BLaER1 treated with 17β-estradiol and CSF1 and Interleukin-3, amounts not matched to agents 10 nM and 100 nM (cell line): ENCODE results near the gene DAB1.

Experiments
- H3K27ac ChIP-seq, 11 experiments: shearing (Covaris generic); formaldehyde crosslinking; 2 replicates each; pipeline ENCODE4 v1.8.1; 2022
- H3K27me3 ChIP-seq, 11 experiments: shearing (Covaris generic); formaldehyde crosslinking; 2 replicates each; pipeline ENCODE4 v1.8.1; 2022
- H3K36me3 ChIP-seq, 11 experiments: shearing (Covaris generic); formaldehyde crosslinking; 2 replicates each; pipeline ENCODE4 v1.8.1; 2022
- H3K4me1 ChIP-seq, 10 experiments: shearing (Covaris generic); formaldehyde crosslinking; 2 replicates each; pipeline ENCODE4 v1.8.1; 2022
- H3K4me2 ChIP-seq, 11 experiments: shearing (Covaris generic); formaldehyde crosslinking; 2 replicates each; pipeline ENCODE4 v1.8.1; 2022
- H3K4me3 ChIP-seq, 10 experiments: shearing (Covaris generic); formaldehyde crosslinking; 2 replicates each; pipeline ENCODE4 v1.8.1; 2022
- H3K9ac ChIP-seq, 11 experiments: shearing (Covaris generic); formaldehyde crosslinking; 2 replicates each; pipeline ENCODE4 v1.8.1; 2022
- H3K9me3 ChIP-seq, 11 experiments: shearing (Covaris generic); formaldehyde crosslinking; replicated peaks in 1 of 11; 2 replicates each; pipeline ENCODE4 v1.8.1; 2022
- H4K20me1 ChIP-seq, 11 experiments: shearing (Covaris generic); formaldehyde crosslinking; 2 replicates each; pipeline ENCODE4 v1.8.1; 2022
- Cebpa-rat ChIP-seq, 11 experiments: shearing (Covaris generic); IDR thresholded peaks; 2 replicates each; pipeline ENCODE4 v1.8.1; 2022

Gene DAB1

GRCh38 chr1:57250021-57250420 lies 173.8 kb downstream of the DAB1 start:
- H3K4me2 ChIP-seq: no peak overlapping the region
- H3K4me3 ChIP-seq: no peak overlapping the region
- H3K4me1 ChIP-seq: no peaks in the 10 kb centered on the region
- no peaks in the 10 kb centered on the region for H3K27me3 ChIP-seq
- H4K20me1 ChIP-seq: no peaks in the 10 kb centered on the region
- peaks cover 0 to 18% (median 9%) of the 10 kb centered on the region in 11 experiments; a peak in 6 of 22 replicates for H3K36me3 ChIP-seq
- H3K9me3 ChIP-seq: peaks cover 15 to 28% (median 24%) of the 10 kb centered on the region in 11 experiments
- TF ChIP-seq Cebpa-rat (IDR thresholded peaks at IDR 0.05): no peak
- H3K27ac ChIP-seq: no peak overlapping the region
- no peak overlapping the region for H3K9ac ChIP-seq

- Histone ChIP-seq H3K9ac (no peak overlapping the region), H3K4me3 (no peak overlapping the region), H3K36me3 (peaks cover 0 to 18% (median 9%) of the 10 kb centered on the region in 11 experiments; a peak in 6 of 22 replicates), H3K9me3 (peaks cover 15 to 28% (median 24%) of the 10 kb centered on the region in 11 experiments), H3K4me2 (no peak overlapping the region), H3K27me3 (no peaks in the 10 kb centered on the region), H3K4me1 (no peaks in the 10 kb centered on the region), H4K20me1 (no peaks in the 10 kb centered on the region), H3K27ac (no peak overlapping the region)
- no peak for TF ChIP-seq Cebpa-rat (IDR thresholded peaks at IDR 0.05)
Measured at GRCh38 chr1:57249511-57249910, 174.3 kb downstream of the DAB1 start.

GRCh38 chr1:57248830-57249229 lies 175.0 kb downstream of the DAB1 start:
- H3K9me3 ChIP-seq: peaks cover 15 to 28% (median 24%) of the 10 kb centered on the region in 11 experiments
- H3K4me3 ChIP-seq: no peak overlapping the region
- no peak overlapping the region for H3K27ac ChIP-seq
- no peaks in the 10 kb centered on the region for H3K27me3 ChIP-seq
- no peak overlapping the region for H3K9ac ChIP-seq
- no peaks in the 10 kb centered on the region for H3K4me1 ChIP-seq
- no peak overlapping the region for H3K4me2 ChIP-seq
- H3K36me3 ChIP-seq: peaks cover 0 to 18% (median 9%) of the 10 kb centered on the region in 11 experiments; a peak in 6 of 22 replicates
- no peak for TF ChIP-seq Cebpa-rat (IDR thresholded peaks at IDR 0.05)
- H4K20me1 ChIP-seq: no peaks in the 10 kb centered on the region

- no peaks in the 10 kb centered on the region for H4K20me1 ChIP-seq
- H3K9ac ChIP-seq: no peak overlapping the region
Measured at GRCh38 chr1:57238233-57238781, 185.6 kb downstream of the DAB1 start.

GRCh38 chr1:57235730-57236510 lies 187.9 kb downstream of the DAB1 start:
- no peak overlapping the region; a peak in 1 of 22 replicates for H3K27ac ChIP-seq
- peak overlapping the region in 8 of 11 experiments; percentile 7 to 46 (median 17); a peak in 7 of 22 replicates for H3K4me2 ChIP-seq
- H3K9ac ChIP-seq: no peak overlapping the region
- no peak overlapping the region for H3K4me3 ChIP-seq
- no peaks in the 10 kb centered on the region for H4K20me1 ChIP-seq
- H3K27me3 ChIP-seq: no peaks in the 10 kb centered on the region
- peaks cover 0 to 18% (median 10%) of the 10 kb centered on the region in 10 experiments; a peak in 10 of 20 replicates for H3K4me1 ChIP-seq
- H3K36me3 ChIP-seq: peaks cover 0 to 6% (median 0%) of the 10 kb centered on the region in 11 experiments; a peak in 1 of 22 replicates
- TF ChIP-seq Cebpa-rat (IDR thresholded peaks at IDR 0.05): no peak
- H3K9me3 ChIP-seq: no peaks in the 10 kb centered on the region

More at GRCh38 chr1:57238233-57238781, 185.6 kb downstream of the DAB1 start:
- Histone ChIP-seq H3K4me1 (peaks cover 0 to 18% (median 10%) of the 10 kb centered on the region in 10 experiments; a peak in 10 of 20 replicates), H3K27ac (no peak overlapping the region), H3K4me3 (no peak overlapping the region), H3K36me3 (peaks cover 0 to 6% (median 0%) of the 10 kb centered on the region in 11 experiments; a peak in 1 of 22 replicates), H3K27me3 (no peaks in the 10 kb centered on the region), H3K4me2 (no peak overlapping the region), H3K9me3 (no peaks in the 10 kb centered on the region)
- TF ChIP-seq Cebpa-rat (IDR thresholded peaks at IDR 0.05): no peak

- H3K27me3 ChIP-seq: no peaks in the 10 kb centered on the region
- peaks cover 0 to 22% (median 10%) of the 10 kb centered on the region in 10 experiments; a peak in 11 of 20 replicates for H3K4me1 ChIP-seq
- H3K4me2 ChIP-seq: no peak overlapping the region
- no peak overlapping the region for H3K9ac ChIP-seq
- no peaks in the 10 kb centered on the region for H4K20me1 ChIP-seq
- no peak overlapping the region for H3K27ac ChIP-seq
- peaks cover 0 to 6% (median 0%) of the 10 kb centered on the region in 11 experiments; a peak in 1 of 22 replicates for H3K36me3 ChIP-seq
- H3K4me3 ChIP-seq: no peak overlapping the region
- H3K9me3 ChIP-seq: no peaks in the 10 kb centered on the region
- TF ChIP-seq Cebpa-rat (IDR thresholded peaks at IDR 0.05): no peak
Measured at GRCh38 chr1:57234459-57234858, 189.4 kb downstream of the DAB1 start.

- no peak overlapping the region for H3K9ac ChIP-seq
- no peak for TF ChIP-seq Cebpa-rat (IDR thresholded peaks at IDR 0.05)
- no peaks in the 10 kb centered on the region for H3K27me3 ChIP-seq
- H3K4me2 ChIP-seq: no peak overlapping the region
- no peak overlapping the region for H3K27ac ChIP-seq
- H4K20me1 ChIP-seq: no peaks in the 10 kb centered on the region
- no peaks in the 10 kb centered on the region for H3K9me3 ChIP-seq
- H3K36me3 ChIP-seq: no peaks in the 10 kb centered on the region
- peaks cover 0 to 22% (median 10%) of the 10 kb centered on the region in 10 experiments; a peak in 11 of 20 replicates for H3K4me1 ChIP-seq
- H3K4me3 ChIP-seq: no peak overlapping the region
Measured at GRCh38 chr1:57232500-57232899, 191.4 kb downstream of the DAB1 start.

- Histone ChIP-seq H3K27me3 (no peaks in the 10 kb centered on the region), H3K4me2 (no peak overlapping the region), H4K20me1 (no peaks in the 10 kb centered on the region), H3K4me3 (no peak overlapping the region), H3K4me1 (peaks cover 0 to 5% (median 0%) of the 10 kb centered on the region in 10 experiments; a peak in 2 of 20 replicates), H3K9ac (no peak overlapping the region), H3K36me3 (no peaks in the 10 kb centered on the region), H3K9me3 (no peaks in the 10 kb centered on the region), H3K27ac (no peak overlapping the region)
- no peak for TF ChIP-seq Cebpa-rat (IDR thresholded peaks at IDR 0.05)
Measured at GRCh38 chr1:57229998-57230397, 193.9 kb downstream of the DAB1 start.

- no peak overlapping the region for H3K9ac ChIP-seq
- H3K9me3 ChIP-seq: no peaks in the 10 kb centered on the region
- TF ChIP-seq Cebpa-rat (IDR thresholded peaks at IDR 0.05): no peak
Measured at GRCh38 chr1:57229076-57229475, 194.8 kb downstream of the DAB1 start.

More at GRCh38 chr1:57229076-57229475, 194.8 kb downstream of the DAB1 start:
- Histone ChIP-seq H3K4me3 (no peak overlapping the region), H3K27me3 (no peaks in the 10 kb centered on the region), H3K36me3 (no peaks in the 10 kb centered on the region), H4K20me1 (no peaks in the 10 kb centered on the region), H3K27ac (no peak overlapping the region), H3K4me1 (peaks cover 0 to 5% (median 0%) of the 10 kb centered on the region in 10 experiments; a peak in 2 of 20 replicates), H3K4me2 (no peak overlapping the region)
